Activated gamma-delta T cell (primary cell): ENCODE data around the gene AGRN.
"Not testable (repeated sequence)": the region's sequence is repeated elsewhere in the genome, so short reads cannot be mapped to it uniquely, and the experiment has no call there.

ENCODE experiments used
- DNase-seq: peaks from one replicate; lab custom pipeline; 2025; lab: John Stamatoyannopoulos, UW

AGRN gene

DNA sequence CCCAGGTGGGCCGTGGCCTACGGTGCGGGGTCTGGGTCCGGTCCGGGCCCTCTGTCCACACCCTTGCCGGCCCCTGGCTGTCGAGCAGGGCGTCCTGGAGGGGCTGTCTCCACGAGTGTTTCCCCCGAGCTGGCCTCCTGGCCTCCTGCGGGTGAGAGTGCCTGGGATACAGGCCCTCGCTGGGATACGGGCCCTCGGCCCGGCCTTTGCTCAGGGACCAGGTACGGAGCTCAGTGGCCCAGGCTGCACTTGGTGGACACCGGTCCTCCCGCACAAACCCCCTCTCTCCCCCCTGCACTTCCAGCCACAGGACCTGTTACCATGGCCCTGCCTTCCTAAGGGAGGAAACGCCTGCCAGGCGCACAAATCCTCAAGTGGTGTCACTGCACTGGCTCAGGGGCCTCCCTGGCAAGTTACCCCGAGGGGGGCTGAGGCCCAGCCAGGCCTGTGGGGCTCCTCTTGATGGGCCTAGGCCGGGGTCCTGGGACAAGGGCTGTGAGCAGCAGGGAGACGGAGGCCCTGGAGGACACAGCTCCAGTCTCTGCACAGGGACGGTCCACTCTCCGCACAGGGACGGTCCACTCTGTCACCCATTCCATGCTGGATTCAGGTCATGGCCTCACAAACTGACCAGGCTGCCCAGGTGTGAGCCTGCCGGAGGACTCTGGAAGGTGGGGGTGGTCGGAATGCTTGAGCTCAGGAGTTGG, 72.4 kb downstream of the AGRN start:
- no peak for DNase-seq

DNA sequence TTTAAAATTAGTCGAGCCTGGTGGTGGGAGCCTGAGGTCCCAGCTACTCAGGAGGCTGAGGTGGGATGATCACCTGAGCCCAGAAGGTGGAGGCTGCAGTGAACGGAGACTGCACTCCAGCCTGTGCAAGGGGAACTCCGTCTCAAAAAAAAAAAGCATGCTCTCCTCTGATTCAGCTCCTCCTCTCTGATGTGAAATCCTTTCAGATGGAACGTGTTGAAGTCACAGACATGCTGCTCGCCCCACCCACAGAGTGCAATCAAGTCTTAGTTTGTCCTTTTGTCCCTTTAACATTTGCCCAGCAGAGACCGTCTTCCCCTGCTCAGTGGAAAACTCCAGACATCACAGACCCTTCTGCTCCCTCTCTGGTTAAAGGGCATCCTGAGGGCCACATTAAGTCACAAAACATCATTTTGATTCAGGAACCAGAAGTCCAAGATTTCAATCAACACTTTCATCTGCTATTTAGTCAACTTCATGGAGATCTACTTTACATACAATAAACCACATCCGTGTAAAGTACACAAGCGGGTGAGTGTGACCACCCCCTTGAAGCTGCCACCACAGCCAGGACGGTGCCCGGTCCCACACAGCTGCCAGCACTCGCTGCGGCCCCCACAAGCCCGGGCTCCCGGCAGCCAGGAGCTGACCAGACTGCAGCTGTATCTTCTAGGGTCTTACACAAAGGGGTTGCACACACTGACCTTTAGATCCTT, 73.1 kb downstream of the AGRN start:
- DNase-seq = no peak

DNA sequence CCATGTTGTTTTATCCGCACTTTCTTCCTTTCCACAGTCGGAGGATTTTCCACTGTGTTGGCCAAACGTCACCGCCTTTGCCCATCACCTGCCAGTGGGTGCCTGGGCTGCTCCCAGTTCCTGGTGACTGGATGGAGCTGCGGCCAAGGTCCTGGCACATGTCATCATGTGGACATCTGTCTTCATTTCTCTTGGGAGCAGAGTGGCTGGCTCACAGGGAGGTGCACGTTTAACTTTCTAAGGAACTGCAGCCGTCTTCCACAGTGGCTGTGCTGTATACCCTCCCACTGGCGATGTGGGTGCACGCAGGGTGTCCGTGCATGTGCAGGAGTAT, 73.7 kb downstream of the AGRN start:
- DNase-seq = no peak

GRCh38 chr1:1094981-1095380, 75.1 kb downstream of the AGRN start:
- DNase-seq = no peak

DNA sequence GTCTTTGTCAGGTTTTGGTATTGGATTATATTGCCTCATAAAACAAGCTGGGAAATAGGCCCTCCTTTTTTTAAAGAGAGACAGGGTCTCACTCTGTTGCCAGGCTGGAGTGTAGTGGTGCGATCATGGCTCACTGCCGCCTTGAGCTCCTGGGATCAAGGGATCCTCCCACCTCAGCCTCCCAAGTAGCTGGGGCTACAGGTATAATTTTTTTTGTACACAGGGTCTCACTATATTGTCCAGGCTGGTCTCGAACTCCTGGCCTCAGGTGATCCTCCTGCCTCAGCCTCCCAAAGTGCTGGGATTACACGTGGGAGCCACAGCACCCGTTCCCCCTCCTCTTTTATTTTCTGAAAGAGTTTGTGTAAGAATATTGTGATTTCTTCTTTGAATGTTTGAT, 76.2 kb downstream of the AGRN start:
- not testable (repeated sequence) for DNase-seq

- no peak for DNase-seq
Observed at GRCh38 chr1:1098681-1099421, 78.9 kb downstream of the AGRN start.

GRCh38 chr1:1099506-1100183, 79.7 kb downstream of the AGRN start:
- DNase-seq = no peak

DNA sequence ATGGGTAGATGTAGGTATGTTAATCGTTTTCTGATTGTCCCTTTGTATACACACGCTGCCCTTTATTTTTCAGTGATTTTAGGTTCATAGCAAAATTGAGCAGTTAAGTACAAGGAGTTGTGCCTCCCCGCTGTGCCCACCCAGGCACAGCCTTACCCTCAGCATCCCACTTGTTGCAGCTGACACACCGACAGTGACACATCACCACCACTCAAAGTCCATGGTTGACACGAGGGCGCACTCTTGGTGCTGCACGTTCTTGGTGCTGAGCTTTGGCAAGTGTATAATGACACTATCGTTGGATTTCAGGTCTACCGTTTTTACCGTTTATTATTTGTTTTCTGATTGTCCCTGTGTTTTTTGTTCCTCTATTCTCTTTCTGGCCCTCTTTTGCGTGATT, 80.4 kb downstream of the AGRN start:
- no peak for DNase-seq

DNA sequence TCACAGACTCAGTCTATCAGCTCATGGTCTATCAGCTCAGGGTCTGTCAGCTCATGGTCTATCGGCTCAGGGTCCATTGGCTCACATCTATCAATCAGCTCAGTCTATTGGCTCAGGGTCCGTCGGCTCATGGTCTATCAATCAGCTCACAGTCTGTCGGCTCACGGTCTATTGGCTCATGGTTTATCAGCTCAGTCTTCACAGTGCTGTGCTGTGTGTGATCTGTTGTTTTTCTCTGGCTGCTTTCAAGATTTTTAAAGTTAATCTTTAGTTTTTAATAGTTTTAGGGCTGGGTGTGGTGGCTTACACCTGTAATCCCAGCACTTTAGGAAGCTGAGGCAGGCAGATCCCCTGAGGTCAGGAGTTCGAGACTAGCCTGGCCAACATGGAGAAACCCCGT, 81.6 kb downstream of the AGRN start:
- DNase-seq = no peak

DNA sequence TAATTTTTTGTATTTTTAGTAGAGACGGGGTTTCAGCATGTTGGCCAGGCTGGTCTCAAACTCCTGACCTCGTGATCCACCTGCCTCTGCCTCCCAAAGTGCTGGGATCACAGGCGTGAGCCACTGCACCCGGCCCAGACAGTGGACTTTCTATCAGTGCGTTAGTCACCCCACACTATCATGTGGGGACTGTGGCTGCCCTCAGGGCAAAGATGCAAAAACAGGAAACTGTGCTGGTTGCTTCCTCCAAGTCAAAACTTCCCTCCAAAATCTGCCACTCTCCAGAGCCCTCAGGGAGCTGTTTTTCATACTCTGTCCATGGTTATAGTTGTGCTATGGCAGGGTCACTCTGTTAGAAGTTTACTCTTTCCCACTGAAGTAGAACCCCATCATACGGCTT, 84.2 kb downstream of the AGRN start:
- not testable (repeated sequence) for DNase-seq
